Measurements from ENCODE around the gene EYA2.

EYA2 gene

DNA sequence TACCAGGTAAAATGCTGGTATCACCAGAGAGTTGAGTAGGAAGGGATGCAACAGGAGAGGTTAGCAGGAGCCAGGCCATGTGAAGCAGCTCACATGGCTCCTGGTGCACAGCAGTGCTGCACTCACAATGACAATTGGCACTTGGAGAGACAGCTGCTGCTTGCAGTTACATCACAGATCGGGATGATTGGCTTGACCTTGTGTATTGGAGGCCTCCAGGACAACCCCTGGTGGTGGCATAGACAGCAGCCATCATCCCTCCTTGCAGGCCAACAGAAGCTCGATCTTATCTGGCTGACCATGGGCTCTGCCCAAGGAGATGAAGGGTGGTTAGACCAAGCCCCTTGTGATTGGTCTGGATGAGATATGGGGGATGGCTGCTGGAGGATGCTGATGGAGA lies 73.0 kb downstream of the EYA2 start:
- no peak overlapping the region for H3K27ac ChIP-seq
- H3K4me3 ChIP-seq, result no peak overlapping the region

DNA sequence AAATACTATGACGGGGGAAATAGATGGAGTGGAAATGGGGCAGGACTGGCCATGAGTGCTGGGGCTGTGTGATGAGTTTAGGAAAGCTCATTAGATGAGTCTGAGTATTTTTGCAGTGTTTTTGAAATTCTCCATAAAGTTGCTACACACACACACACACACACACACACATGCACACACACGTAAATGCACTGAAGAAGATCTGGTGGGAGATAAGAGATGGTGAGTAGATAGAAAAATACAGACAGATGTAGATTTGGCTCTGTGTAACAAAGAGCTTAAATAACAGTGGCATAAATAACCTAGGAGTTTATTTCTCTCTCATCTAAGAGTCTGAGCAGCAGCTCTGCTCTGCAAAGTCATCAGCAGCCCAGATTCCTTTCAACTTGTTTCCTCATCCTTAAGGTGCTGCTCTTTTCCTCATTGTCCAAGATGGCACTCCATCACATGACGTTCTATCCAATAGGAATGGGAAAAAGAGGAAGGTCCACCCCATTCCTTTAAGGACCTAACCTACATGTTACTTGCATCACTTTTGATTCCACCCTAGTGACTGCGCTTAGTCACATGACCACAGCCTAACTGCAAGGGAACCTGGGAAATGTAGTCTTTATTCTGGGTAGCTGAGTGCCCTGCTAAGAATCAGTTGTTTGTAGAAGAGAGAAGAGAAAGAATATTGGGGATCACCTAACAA lies 76.4 kb downstream of the EYA2 start:
- no peak overlapping the region for H3K27ac ChIP-seq
- no peak overlapping the region for H3K4me3 ChIP-seq

- H3K4me3 ChIP-seq, result no peak overlapping the region
Measured at GRCh38 chr20:46973766-46974165, 79.1 kb downstream of the EYA2 start.

GRCh38 chr20:46974669-46975434 lies 80.2 kb downstream of the EYA2 start:
- Histone ChIP-seq H3K4me3 (no peak overlapping the region), H3K27ac (peak overlapping the region in 1 of 21 experiments; percentile 24)

More at GRCh38 chr20:46973766-46974165, 79.1 kb downstream of the EYA2 start:
- no peak overlapping the region for H3K27ac ChIP-seq

- H3K4me3 ChIP-seq, result no peak overlapping the region
- no peak overlapping the region for H3K27ac ChIP-seq
Measured at GRCh38 chr20:46975976-46976375, 81.3 kb downstream of the EYA2 start.

DNA sequence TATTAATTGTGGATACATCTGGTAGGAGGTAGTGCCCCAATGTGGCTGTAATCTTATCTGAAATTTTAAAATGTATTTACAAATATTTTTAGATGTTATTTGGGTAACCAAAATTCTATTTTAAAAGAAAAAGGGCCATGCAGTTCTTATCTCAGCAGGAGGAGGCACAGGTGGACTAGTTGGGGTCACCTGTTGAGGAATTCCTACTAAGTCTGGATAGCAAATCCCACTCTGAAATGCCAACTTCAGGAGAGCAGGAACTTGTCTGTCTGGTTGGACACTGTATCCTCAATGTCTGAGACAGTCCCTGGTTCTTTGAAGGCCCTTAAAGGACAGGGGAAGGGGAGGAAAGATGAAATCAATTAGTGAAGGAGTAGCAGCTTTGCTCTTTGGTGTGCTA lies 82.6 kb downstream of the EYA2 start:
- H3K4me3 ChIP-seq, result no peak overlapping the region
- no peak overlapping the region for H3K27ac ChIP-seq

DNA sequence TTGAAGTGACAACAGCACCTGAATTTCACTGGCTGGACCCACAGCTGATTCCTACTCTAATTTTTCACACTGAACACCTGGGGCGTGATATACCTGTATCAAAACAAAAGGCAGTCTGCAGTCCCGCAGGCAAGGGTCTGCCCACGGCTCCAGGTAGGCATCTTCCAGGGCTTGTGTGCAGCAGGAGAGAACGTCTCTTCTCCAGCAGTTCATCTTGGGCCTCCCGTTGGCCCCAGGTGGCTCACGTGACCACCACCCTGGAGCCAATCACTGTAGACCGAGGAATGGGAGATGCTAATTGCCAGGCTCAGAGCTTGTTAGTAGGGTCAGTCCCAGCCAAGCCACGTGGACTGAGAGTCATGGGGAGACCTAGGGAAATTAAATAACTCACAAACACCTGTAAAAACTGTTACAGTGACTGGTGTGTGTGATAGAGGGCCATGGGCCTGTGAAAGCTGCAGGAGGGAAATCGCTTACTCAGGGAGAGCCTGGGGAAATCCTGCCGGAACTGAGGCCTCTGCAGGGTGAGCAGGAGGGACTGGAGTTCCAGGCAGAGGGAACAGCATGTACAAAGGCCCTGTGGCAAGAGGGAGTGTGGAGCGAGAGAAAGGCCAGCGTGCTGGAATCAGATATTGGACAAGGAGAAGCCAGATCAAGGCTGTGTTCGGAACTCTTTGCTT lies 83.4 kb downstream of the EYA2 start:
- Histone ChIP-seq H3K27ac (no peak overlapping the region), H3K4me3 (no peak overlapping the region)

GRCh38 chr20:46978951-46979491 lies 84.4 kb downstream of the EYA2 start:
- H3K27ac ChIP-seq, result peak overlapping the region in 1 of 21 experiments; percentile 32
- H3K4me3 ChIP-seq, result no peak overlapping the region

DNA sequence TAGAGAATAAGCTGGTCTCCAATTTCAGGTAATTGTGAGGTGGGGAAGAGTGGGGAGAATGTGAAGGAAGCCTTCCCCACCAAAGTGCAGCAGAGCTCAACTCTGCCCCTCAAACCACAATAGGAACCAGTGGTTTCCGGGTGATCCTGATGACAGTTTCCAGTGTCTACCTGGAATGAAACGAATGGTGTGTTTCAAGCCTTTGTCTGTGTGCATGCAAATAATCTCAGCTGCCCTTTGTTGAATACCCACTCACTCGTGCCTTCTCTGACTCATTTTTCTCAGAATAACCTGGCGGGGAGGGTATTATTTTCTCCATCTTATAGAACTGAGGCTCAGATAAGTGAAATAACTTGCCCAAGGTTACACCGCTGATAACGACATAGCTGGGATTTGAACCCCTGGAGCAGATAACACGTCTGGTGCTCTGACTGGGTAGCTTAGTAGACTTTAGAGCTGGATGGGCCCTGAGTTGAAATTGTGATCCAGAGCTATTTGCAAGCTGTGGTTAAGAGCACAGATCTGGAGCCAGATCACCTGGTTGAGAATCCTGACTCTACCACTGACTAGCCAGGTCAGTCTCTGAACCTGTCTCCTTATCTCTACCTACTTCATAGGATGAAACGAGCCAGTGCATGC lies 85.1 kb downstream of the EYA2 start:
- Histone ChIP-seq H3K4me3 (no peak overlapping the region), H3K27ac (no peak overlapping the region)

- Histone ChIP-seq H3K4me3 (no peak overlapping the region), H3K27ac (no peak overlapping the region)
Measured at GRCh38 chr20:46981184-46981583, 86.5 kb downstream of the EYA2 start.

- no peak overlapping the region for H3K27ac ChIP-seq
- H3K4me3 ChIP-seq, result no peak overlapping the region
Measured at GRCh38 chr20:46983466-46983865, 88.8 kb downstream of the EYA2 start.

DNA sequence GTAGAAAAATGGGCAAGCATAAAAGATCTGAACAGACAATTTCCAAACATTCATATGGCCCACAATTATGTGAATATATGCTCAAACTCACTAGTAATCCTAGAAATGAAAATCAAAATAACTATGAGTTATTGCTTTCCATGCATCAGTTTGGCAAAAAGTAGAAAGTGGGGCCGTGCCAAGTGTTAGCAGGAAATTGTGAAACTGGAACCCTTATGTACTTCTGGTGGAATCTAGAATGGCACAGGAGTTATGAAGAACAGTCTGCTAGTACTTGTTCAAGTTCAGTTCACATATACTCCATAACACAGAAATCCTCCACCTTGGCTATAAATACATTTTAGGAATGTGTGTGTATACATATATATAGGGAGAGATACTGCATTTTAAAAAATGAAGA lies 89.8 kb downstream of the EYA2 start:
- Histone ChIP-seq H3K27ac (no peak overlapping the region), H3K4me3 (no peak overlapping the region)

- no peak overlapping the region for H3K27ac ChIP-seq
Measured at GRCh38 chr20:46985250-46985649, 90.6 kb downstream of the EYA2 start.

DNA sequence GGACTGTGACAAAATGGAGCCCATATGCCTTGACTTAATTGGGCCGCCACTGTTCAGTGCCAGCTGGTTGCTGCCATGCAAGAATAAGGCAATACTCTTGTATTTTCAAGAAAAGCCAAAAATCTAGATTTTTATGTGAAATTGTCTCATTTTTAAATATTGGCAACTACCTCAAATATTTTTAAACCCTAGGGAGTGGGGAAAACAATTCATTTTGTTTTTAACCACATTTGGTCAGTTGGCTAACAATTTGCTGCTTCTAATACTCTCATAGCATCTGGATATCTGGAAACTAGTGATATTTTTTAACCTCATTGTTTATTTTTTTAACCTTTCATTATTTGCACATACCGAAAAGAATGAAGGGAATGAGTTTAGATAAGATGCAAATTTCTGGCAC lies 91.0 kb downstream of the EYA2 start:
- H3K27ac ChIP-seq, result peak overlapping the region in 1 of 21 experiments; percentile 21
- H3K4me3 ChIP-seq, result no peak overlapping the region

More at GRCh38 chr20:46985250-46985649, 90.6 kb downstream of the EYA2 start:
- no peak overlapping the region for H3K4me3 ChIP-seq

GRCh38 chr20:46987001-46987400 lies 92.4 kb downstream of the EYA2 start:
- no peak overlapping the region for H3K27ac ChIP-seq

GRCh38 chr20:46990017-46990595 lies 95.5 kb downstream of the EYA2 start:
- peak overlapping the region in 20 of 21 experiments; percentile 38 to 84 (median 70) for H3K27ac ChIP-seq
- H3K4me3 ChIP-seq, result no peak overlapping the region

More at GRCh38 chr20:46987001-46987400, 92.4 kb downstream of the EYA2 start:
- no peak overlapping the region for H3K4me3 ChIP-seq

GRCh38 chr20:46990596-46991104 lies 96.0 kb downstream of the EYA2 start:
- no peak overlapping the region for H3K4me3 ChIP-seq
- H3K27ac ChIP-seq, result peak overlapping the region in 17 of 21 experiments; percentile 42 to 84 (median 74)

DNA sequence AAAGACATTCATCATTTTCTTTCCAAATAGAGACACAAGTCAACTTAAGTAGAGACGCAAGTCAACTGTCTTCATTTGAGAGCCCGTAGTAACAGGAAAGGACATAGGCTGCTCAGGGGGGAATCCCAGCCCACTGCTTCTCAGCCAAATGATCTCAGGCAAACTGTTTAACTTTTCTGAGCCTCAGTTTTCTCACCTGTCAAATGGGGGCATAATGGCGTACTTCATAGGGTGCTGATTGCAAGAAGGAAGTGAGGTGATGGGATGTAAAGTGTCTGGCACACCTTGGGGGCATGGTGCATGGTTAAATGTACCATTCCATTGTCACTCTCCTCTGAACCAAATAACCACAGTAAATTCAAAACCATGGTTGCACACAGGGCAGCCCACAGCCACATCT lies 96.5 kb downstream of the EYA2 start:
- H3K27ac ChIP-seq, result peak overlapping the region in 15 of 21 experiments; percentile 19 to 84 (median 67)
- no peak overlapping the region for H3K4me3 ChIP-seq

Data from skin epidermis (tissue), 12 donors.